Measurements from ENCODE around the gene SAMHD1. TPM values are rescaled to one million over a fixed set of nuclear protein-coding genes. Genes with fewer than 3 reads are reported as not detected.
A peak's percentile ranks its signal among the peaks of the same experiment; 100 is the strongest.

The SAMHD1 gene
- total and polyA plus RNA-seq, 9 of the 15 experiments (the other 6 are each of a cell fraction or from before 2014, with no cell fraction given): 6.8 to 20.4 (median 14.8) TPM

DNA sequence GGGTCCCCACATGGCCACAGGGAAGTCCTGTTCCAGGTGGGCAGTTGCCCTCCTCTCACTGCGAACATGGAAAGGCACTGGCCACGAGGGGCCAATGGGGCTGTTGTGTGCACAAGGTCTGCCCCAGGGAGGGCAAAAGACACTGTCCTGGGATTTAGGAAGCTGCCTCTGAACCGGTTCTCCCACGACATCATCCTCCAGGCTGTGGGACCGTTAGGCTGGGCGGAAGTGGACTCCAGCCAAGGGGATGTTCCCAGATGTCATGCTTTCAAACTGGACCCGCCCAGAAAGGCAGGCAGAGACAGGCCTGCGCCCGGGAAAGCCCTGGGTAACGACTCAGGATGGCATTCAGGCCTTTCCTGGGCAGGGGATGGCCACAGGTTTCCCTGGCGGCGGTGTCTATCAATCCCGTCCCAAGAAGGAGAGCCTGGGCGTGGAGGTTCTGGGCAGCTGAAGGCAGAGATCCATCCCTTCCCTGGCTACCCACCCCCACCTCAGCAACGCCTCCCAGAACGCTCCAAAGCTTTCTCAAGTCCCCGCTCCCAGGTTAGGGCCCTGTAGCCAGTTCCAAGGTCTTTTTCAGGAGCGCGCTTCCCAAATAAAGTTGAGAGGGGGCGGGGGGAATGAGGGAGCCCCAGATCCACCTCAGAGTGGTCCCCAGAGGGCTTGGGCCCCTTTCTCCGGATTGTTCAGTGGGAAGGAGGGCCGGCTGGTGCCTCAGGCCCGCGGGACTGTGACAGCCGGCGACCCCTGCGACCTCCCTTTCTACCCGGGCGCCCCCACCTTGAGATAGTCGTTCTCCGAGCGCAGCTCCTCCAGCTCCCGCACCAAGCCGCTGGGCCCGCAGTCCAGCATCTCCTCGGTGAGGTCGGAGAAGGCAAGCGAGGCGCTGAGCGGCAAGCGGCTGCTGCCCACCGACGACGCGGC is 89.4 kb downstream of the SAMHD1 start (continued):
- peak; percentile 49; the same call in 1 of the 2 replicates for TF ChIP-seq VEZF1 (CRISPR knock-in tag; IDR thresholded peaks at IDR 0.05)
- no peak for TF ChIP-seq EWSR1 (IDR thresholded peaks at IDR 0.05; ENCODE audit: borderline replicate concordance, low read depth, partially characterized antibody)
- TF ChIP-seq NR2C1 (IDR thresholded peaks at IDR 0.05): no peak
- TF ChIP-seq NR2C1 (tag; IDR thresholded peaks at IDR 0.05): no peak
- TF ChIP-seq MAZ (CRISPR knock-in tag; conservative IDR thresholded peaks at IDR 0.05 in 1 of 2, IDR thresholded peaks at IDR 0.05 in 1 of 2): peak in 1 of 2 experiments; percentile 49; a peak in 1 of 4 replicates
- TF ChIP-seq CREB5 (CRISPR knock-in tag; IDR thresholded peaks at IDR 0.05): no peak
- no peak for TF ChIP-seq SNAPC5 (CRISPR knock-in tag; IDR thresholded peaks at IDR 0.05)
- no peak for TF ChIP-seq PCBP2 (IDR thresholded peaks at IDR 0.05; ENCODE audit: low read depth, low read length, poor library complexity, severe bottlenecking)
- TF ChIP-seq RBM17 (IDR thresholded peaks at IDR 0.05; ENCODE audit: borderline replicate concordance, low read depth, low read length): no peak
- TF ChIP-seq ETS2 (tag; IDR thresholded peaks at IDR 0.05; ENCODE audit: borderline replicate concordance, poor library complexity, severe bottlenecking): no peak
- no peak for TF ChIP-seq HMG20A (CRISPR knock-in tag; conservative IDR thresholded peaks at IDR 0.05)
- no peak for TF ChIP-seq KLF10 (CRISPR knock-in tag; IDR thresholded peaks at IDR 0.05)
- TF ChIP-seq ZKSCAN1 (IDR thresholded peaks at IDR 0.05; ENCODE audit: low read depth, low read length): no peak
- no peak for TF ChIP-seq GTF2E2 (tag; IDR thresholded peaks at IDR 0.05)
- TF ChIP-seq NCOR1 (IDR thresholded peaks at IDR 0.05): no peak
- no peak for TF ChIP-seq NELFE (IDR thresholded peaks at IDR 0.05; ENCODE audit: insufficient read depth, insufficient read length)
- no peak for TF ChIP-seq BRD9 (IDR thresholded peaks at IDR 0.05; ENCODE audit: low read depth, partially characterized antibody)
- TF ChIP-seq HMGN3 (IDR thresholded peaks at IDR 0.05; ENCODE audit: borderline replicate concordance, extremely low read depth, insufficient read length, low read depth, low read length): no peak

Measured in K562 (cell line).